H1 (cell line): ENCODE data around the gene DLK2. TPM values are rescaled to one million over a fixed set of nuclear protein-coding genes. Genes with fewer than 3 reads are reported as not detected.

Experiments used
- CTCF ChIA-PET: fragments of 300-600 bp; sonication (Branson Sonifier 250); formaldehyde crosslinking; loops from one replicate; lab custom pipeline; 2021; ENCODE audit not compliant: partially characterized antibody; lab: Charles Lee
- POLR2A ChIA-PET: fragments of 300-600 bp; sonication (Branson Sonifier 250); formaldehyde crosslinking; loops from one replicate; lab custom pipeline; 2021; ENCODE audit warnings: inconsistent platforms; ENCODE audit not compliant: partially characterized antibody; lab: Charles Lee
- DNase-seq, 2 experiments: peaks; one replicate each; pipeline versions ENCODE4 v3.0.0 to v3.0.0-alpha.2; 2010 to 2022; ENCODE audit warnings: low spot score in 2 of 2, low read depth in 1 of 2, mixed read lengths in 1 of 2
- FAIRE-seq: peaks from 2 replicates; lab custom pipeline; 2011; peaks lifted over from hg19 to GRCh38; lab: Jason Lieb, UNC
- H2AFZ ChIP-seq: 2 replicates; pipeline ENCODE4 v1.8.1; 2012; ENCODE audit warnings: low read length, inconsistent platforms
- H2AK5ac ChIP-seq: 2 replicates; pipeline ENCODE4 v1.6.1; 2013; ENCODE audit warnings: low read depth, low read length
- H2BK120ac ChIP-seq: replicated peaks from 2 replicates; pipeline ENCODE3; 2013; ENCODE audit warnings: low read depth, low read length, inconsistent platforms
- H2BK12ac ChIP-seq: 2 replicates; pipeline ENCODE4 v1.6.1; 2013; ENCODE audit warnings: low read depth, low read length
- H2BK15ac ChIP-seq: 2 replicates; pipeline ENCODE4 v1.6.1; 2013; ENCODE audit warnings: low read length
- H2BK20ac ChIP-seq: 2 replicates; pipeline ENCODE4 v1.6.1; 2013; ENCODE audit warnings: low read length
- H2BK5ac ChIP-seq: 2 replicates; pipeline ENCODE4 v1.6.1; 2013; ENCODE audit warnings: low read depth, low read length
- H3K14ac ChIP-seq: 2 replicates; pipeline ENCODE4 v1.6.1; 2013; ENCODE audit warnings: inconsistent platforms; ENCODE audit not compliant: insufficient read length
- H3K18ac ChIP-seq: 2 replicates; pipeline ENCODE4 v1.6.1; 2013; ENCODE audit warnings: low read length; ENCODE audit errors: extremely low read depth
- H3K23ac ChIP-seq: 2 replicates; pipeline ENCODE4 v1.6.1; 2013; ENCODE audit warnings: inconsistent platforms; ENCODE audit not compliant: insufficient read length
- H3K23me2 ChIP-seq: 2 replicates; pipeline ENCODE4 v1.6.1; 2013; ENCODE audit warnings: low read depth, low read length
- H3K27ac ChIP-seq: 2 replicates; pipeline ENCODE4 v1.6.1; 2011; ENCODE audit warnings: low read depth, low read length, inconsistent platforms
- H3K27me3 ChIP-seq, 4 experiments: replicated peaks in 1 of 4; 1 replicate in 1 of 4; 2 replicates in 3 of 4; pipeline versions ENCODE4 v1.6.1 to v1.8.1; 2011 to 2013; ENCODE audit warnings: low read length in 3 of 4, mild to moderate bottlenecking in 3 of 4, inconsistent platforms in 2 of 4, mixed read lengths in 2 of 4, moderate library complexity in 1 of 4; ENCODE audit not compliant: control insufficient read depth in 3 of 4, insufficient read depth in 3 of 4; ENCODE audit errors: extremely low read depth in 1 of 4
- H3K36me3 ChIP-seq, 4 experiments: 2 replicates each; pipeline versions ENCODE4 v1.6.1 to v1.8.1; 2011 to 2013; ENCODE audit warnings: mild to moderate bottlenecking in 4 of 4, low read length in 3 of 4, moderate library complexity in 2 of 4, control low read depth in 1 of 4, inconsistent platforms in 1 of 4; ENCODE audit not compliant: insufficient read depth in 4 of 4, control insufficient read depth in 2 of 4
- H3K4ac ChIP-seq: replicated peaks from 2 replicates; pipeline ENCODE3; 2013; ENCODE audit warnings: low read length, low read depth, mixed read lengths, inconsistent platforms; ENCODE audit not compliant: insufficient read length
- H3K4me1 ChIP-seq, 4 experiments: replicated peaks in 1 of 4; 1 replicate in 1 of 4; 2 replicates in 3 of 4; pipeline versions ENCODE4 v1.6.1 to v1.8.1; 2011 to 2013; ENCODE audit warnings: low read length in 3 of 4, inconsistent platforms in 2 of 4, mixed read lengths in 1 of 4; ENCODE audit not compliant: insufficient read depth in 4 of 4, control insufficient read depth in 3 of 4
- H3K4me2 ChIP-seq, 2 experiments: 2 replicates each; pipeline versions ENCODE4 v1.6.1 to v1.8.1; 2011 to 2013; ENCODE audit warnings: low read depth in 2 of 2, low read length in 2 of 2, control low read depth in 1 of 2, inconsistent platforms in 1 of 2, mild to moderate bottlenecking in 1 of 2; ENCODE audit not compliant: insufficient read depth in 1 of 2
- H3K4me3 ChIP-seq, 4 experiments: fragments of 200-600, 300-600 bp in 1 of 4; sonication (generic), shearing (Covaris generic), sonication (Bioruptor Twin) in 1 of 4; 2 replicates each; pipeline versions ENCODE4 v1.5.1 to v1.8.1; 2011 to 2016; ENCODE audit warnings: low read length in 4 of 4, low read depth in 3 of 4, control low read depth in 2 of 4, inconsistent platforms in 2 of 4, mild to moderate bottlenecking in 2 of 4, mixed read lengths in 1 of 4, moderate library complexity in 1 of 4; ENCODE audit not compliant: insufficient read depth in 2 of 4; ENCODE audit errors: extremely low read depth in 1 of 4
- H3K56ac ChIP-seq: replicated peaks from 2 replicates; pipeline ENCODE3; 2013; ENCODE audit warnings: low read depth, mild to moderate bottlenecking, mixed read lengths, low read length, inconsistent platforms; ENCODE audit not compliant: insufficient read length
- H3K79me1 ChIP-seq: 2 replicates; pipeline ENCODE4 v1.6.1; 2013; ENCODE audit warnings: low read depth, low read length, control low read depth
- H3K79me2 ChIP-seq, 2 experiments: 2 replicates each; pipeline versions ENCODE4 v1.6.1 to v1.8.1; 2012 to 2013; ENCODE audit warnings: low read length in 2 of 2, mild to moderate bottlenecking in 2 of 2, inconsistent platforms in 1 of 2; ENCODE audit not compliant: insufficient read depth in 2 of 2, control insufficient read depth in 1 of 2
- H3K9ac ChIP-seq, 4 experiments: replicated peaks in 1 of 4; 1 replicate in 1 of 4; 2 replicates in 3 of 4; pipeline versions ENCODE4 v1.6.1 to v1.8.1; 2011 to 2013; ENCODE audit warnings: low read depth in 3 of 4, low read length in 3 of 4, control low read depth in 2 of 4, mild to moderate bottlenecking in 2 of 4, moderate library complexity in 2 of 4, inconsistent platforms in 1 of 4; ENCODE audit errors: extremely low read depth in 1 of 4
- H3K9me3 ChIP-seq, 2 experiments: 2 replicates each; pipeline versions ENCODE4 v1.6.1 to v1.8.1; 2012 to 2013; ENCODE audit warnings: mild to moderate bottlenecking in 2 of 2, moderate library complexity in 2 of 2, control low read depth in 1 of 2, inconsistent platforms in 1 of 2, low read depth in 1 of 2, low read length in 1 of 2, mixed read lengths in 1 of 2; ENCODE audit not compliant: insufficient read depth in 2 of 2
- H4K20me1 ChIP-seq, 2 experiments: replicated peaks in 1 of 2; 2 replicates each; pipeline versions ENCODE3 to v1.8.1; 2011 to 2013; ENCODE audit warnings: inconsistent platforms in 2 of 2, low read length in 2 of 2, mild to moderate bottlenecking in 1 of 2; ENCODE audit not compliant: insufficient read depth in 2 of 2, control insufficient read depth in 1 of 2
- H4K5ac ChIP-seq: 2 replicates; pipeline ENCODE4 v1.6.1; 2013; ENCODE audit warnings: low read length, low read depth, mixed read lengths, inconsistent platforms; ENCODE audit not compliant: insufficient read length
- H4K8ac ChIP-seq: 2 replicates; pipeline ENCODE4 v1.8.0; 2013; ENCODE audit warnings: mild to moderate bottlenecking, moderate library complexity, low read length, inconsistent platforms; ENCODE audit not compliant: insufficient read depth; ENCODE audit errors: extremely low read depth
- H4K91ac ChIP-seq: replicated peaks from 2 replicates; pipeline ENCODE3; 2013; ENCODE audit warnings: low read length, mixed read lengths, inconsistent platforms; ENCODE audit not compliant: insufficient read length
- CHD1 ChIP-seq: IDR thresholded peaks from 2 replicates; pipeline ENCODE4 v1.6.1; 2012; ENCODE audit warnings: low read depth, low read length, improper control_type of control experiment
- GABPA ChIP-seq: IDR thresholded peaks from 2 replicates; pipeline ENCODE4 v1.6.1; 2011; ENCODE audit warnings: mild to moderate bottlenecking, low read length, moderate library complexity, borderline replicate concordance; ENCODE audit not compliant: insufficient read depth
- KDM4A ChIP-seq: IDR thresholded peaks from one replicate; pipeline ENCODE4 v1.7.1; 2012; ENCODE audit warnings: low read depth, mild to moderate bottlenecking, moderate library complexity, low read length, inconsistent platforms; ENCODE audit not compliant: severe bottlenecking
- KDM5A ChIP-seq: fragments of 200-600 bp; IDR thresholded peaks from 2 replicates; pipeline ENCODE4 v1.7.1; 2012; ENCODE audit warnings: mild to moderate bottlenecking, low read length, inconsistent platforms, mixed read lengths
- POLR2AphosphoS5 ChIP-seq: IDR thresholded peaks from 2 replicates; pipeline ENCODE4 v1.6.1; 2011; ENCODE audit warnings: low read depth, low read length
- RFX5 ChIP-seq: IDR thresholded peaks from 2 replicates; pipeline ENCODE4 v1.6.1; 2011; ENCODE audit warnings: low read depth, low read length, improper control_type of control experiment, borderline replicate concordance
- SAP30 ChIP-seq: fragments of 300-600 bp; sonication (generic); IDR thresholded peaks from 2 replicates; pipeline ENCODE4 v1.7.1; 2012; ENCODE audit warnings: low read length, moderate library complexity, mild to moderate bottlenecking, inconsistent platforms; ENCODE audit not compliant: insufficient read depth, insufficient replicate concordance
- SP1 ChIP-seq: IDR thresholded peaks from 2 replicates; pipeline ENCODE4 v1.6.1; 2011; ENCODE audit warnings: low read depth, low read length
- SP2 ChIP-seq: IDR thresholded peaks from 2 replicates; pipeline ENCODE4 v1.6.1; 2012; ENCODE audit warnings: mild to moderate bottlenecking, low read length, inconsistent platforms
- WGBS, 2 experiments: shearing (Covaris generic) in 1 of 2; methylation state at CpG; one replicate each; pipeline versions ENCODE4 v1.1.6 to v1.1.7; 2013 to 2015; ENCODE audit warnings: low lambda C conversion rate in 2 of 2, mixed read lengths in 2 of 2, inconsistent platforms in 1 of 2, low coverage in 1 of 2, missing lambda C conversion rate in 1 of 2; ENCODE audit not compliant: insufficient replicate concordance in 2 of 2, insufficient coverage in 1 of 2, insufficient read length in 1 of 2; ENCODE audit errors: extremely low coverage in 1 of 2, missing lambda C conversion rate in 1 of 2; 5-methylcytosine and 5-hydroxymethylcytosine counted together
- polyA plus RNA-seq, 7 experiments: library from polyadenylated mRNA; depleted of rRNA in 3 of 7; stranded (reverse) in 5 of 7; unstranded in 2 of 7; fragments of >200 nt in 5 of 7; fragments of 200-250 nt in 2 of 7; gene quantifications; 1 replicate in 5 of 7; 2 replicates in 1 of 7; 4 replicates in 1 of 7; pipeline versions ENCODE4 v1.2.1 to v1.2.3, GENCODE V29; 2011 to 2013; ENCODE audit warnings: missing spikeins in 2 of 7, mixed read lengths in 2 of 7
- total RNA-seq: library from RNA; stranded (reverse); fragmentation: NEBNext Ultra II Directional; extraction: Animal tissue kit (Norgen Biotek cat#: 25700); gene quantifications from 2 replicates; pipeline ENCODE4 v1.2.1, GENCODE V29; 2021
- TF ChIP-seq, protein P1 (sequence below): IDR thresholded peaks from 2 replicates; pipeline ENCODE4 v1.6.1; 2012; ENCODE audit warnings: inconsistent platforms

Gene DLK2
- total and polyA plus RNA-seq, 2 of the 8 experiments (the other 6 are each of a cell fraction or from before 2014, with no cell fraction given) = 0.37 to 0.80 TPM

DNA sequence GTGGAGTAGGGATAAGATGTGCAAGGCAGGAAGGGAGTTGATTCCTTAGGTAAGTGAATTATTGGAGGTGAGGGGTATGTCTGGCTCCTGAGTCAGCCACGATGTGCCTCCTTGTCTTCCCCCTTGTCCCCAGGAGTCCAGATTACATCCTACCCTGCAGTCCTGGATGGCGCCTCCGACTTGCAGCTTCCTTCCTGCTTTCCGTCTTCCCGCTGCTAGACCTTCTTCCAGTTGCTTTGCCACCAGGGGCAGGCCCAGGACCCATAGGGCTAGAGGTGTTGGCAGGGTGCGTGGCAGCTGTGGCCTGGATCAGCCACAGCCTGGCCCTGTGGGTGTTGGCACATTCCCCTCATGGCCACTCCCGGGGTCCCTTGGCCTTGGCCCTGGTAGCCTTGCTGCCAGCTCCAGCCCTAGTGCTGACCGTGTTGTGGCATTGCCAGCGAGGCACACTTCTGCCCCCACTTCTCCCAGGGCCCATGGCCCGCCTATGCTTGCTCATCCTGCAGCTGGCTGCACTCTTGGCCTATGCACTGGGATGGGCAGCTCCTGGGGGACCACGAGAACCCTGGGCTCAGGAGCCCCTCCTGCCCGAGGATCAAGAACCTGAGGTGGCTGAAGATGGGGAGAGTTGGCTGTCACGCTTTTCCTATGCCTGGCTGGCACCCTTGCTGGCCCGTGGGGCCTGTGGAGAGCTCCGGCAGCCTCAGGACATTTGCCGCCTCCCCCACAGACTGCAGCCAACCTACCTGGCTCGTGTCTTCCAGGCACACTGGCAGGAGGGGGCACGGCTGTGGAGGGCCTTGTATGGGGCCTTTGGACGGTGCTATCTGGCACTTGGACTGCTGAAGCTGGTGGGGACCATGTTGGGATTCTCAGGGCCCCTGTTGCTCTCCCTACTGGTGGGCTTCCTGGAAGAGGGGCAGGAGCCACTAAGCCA, 23.1 kb downstream of the DLK2 start:
- 90% methylated on average over 16 of the region's 19 CpGs; no CpG with 5 or more reads in 1 of the 2 experiments for WGBS, 2 experiments
- no peak overlapping the region for H3K9ac ChIP-seq
- CTCF ChIA-PET = interaction anchor here (0.6 to 6.7 kb wide), 7 partner anchors 23 to 151 kb away, joined by 3 to 46 read pairs (median 4); partner anchors contain the start of gene DLK2
- TF ChIP-seq KDM4A (no peak), SP1 (no peak), SAP30 (no peak), SP2 (no peak), KDM5A (no peak), GABPA (no peak), RFX5 (no peak), CHD1 (no peak), POLR2AphosphoS5 (no peak)
- TF ChIP-seq, protein P1, sequence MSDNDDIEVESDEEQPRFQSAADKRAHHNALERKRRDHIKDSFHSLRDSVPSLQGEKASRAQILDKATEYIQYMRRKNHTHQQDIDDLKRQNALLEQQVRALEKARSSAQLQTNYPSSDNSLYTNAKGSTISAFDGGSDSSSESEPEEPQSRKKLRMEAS = no peak

More for the DNA sequence above, 23.1 kb downstream of the DLK2 start:
- Histone ChIP-seq H4K20me1 (peaks cover 0 to 2% of the 10 kb centered on the region in 2 experiments), H3K27me3 (no peaks in the 10 kb centered on the region), H3K14ac (no peak overlapping the region), H3K4me1 (peaks cover 0 to 6% (median 2%) of the 10 kb centered on the region in 4 experiments; a peak in 3 of 7 replicates), H3K9me3 (no peaks in the 10 kb centered on the region), H4K8ac (no peak overlapping the region), H3K23me2 (peaks cover 7% of the 10 kb centered on the region), H3K4me2 (no peak overlapping the region), H3K27ac (no peak overlapping the region), H3K79me1 (no peaks in the 10 kb centered on the region; the same call in 1 of the 2 replicates), H3K79me2 (peaks cover 0 to 9% of the 10 kb centered on the region in 2 experiments; a peak in 1 of 4 replicates), H3K36me3 (peaks cover 0 to 7% (median 0%) of the 10 kb centered on the region in 4 experiments; a peak in 3 of 8 replicates), H4K91ac (no peak overlapping the region), H2BK15ac (no peak overlapping the region), H2BK20ac (no peak overlapping the region), H3K18ac (no peak overlapping the region), H2BK120ac (no peak overlapping the region), H2AFZ (no peak overlapping the region), H2AK5ac (no peak overlapping the region), H3K56ac (no peak overlapping the region), H3K23ac (no peak overlapping the region), H2BK12ac (no peak overlapping the region), H3K4me3 (no peak overlapping the region), H2BK5ac (peak overlapping the region; percentile 24; the same call in 1 of the 2 replicates), H4K5ac (no peak overlapping the region), H3K4ac (no peak overlapping the region)
- POLR2A ChIA-PET = interaction anchor here (1.0 to 2.5 kb wide), 2 partner anchors 9 to 62 kb away, joined by 3 to 9 read pairs; partner anchors contain the start of gene ZNF318
- no peak for FAIRE-seq
- DNase-seq = no peak
